DOHH2 (cell line): Measurements from ENCODE around the gene ODF2L.

Experiments used
- CTCF ChIP-seq: fragments of 200-600 bp; sonication (generic); IDR thresholded peaks from one replicate; pipeline ENCODE4 v1.5.1; 2014; ENCODE audit warnings: antibody characterized with exemption, mild to moderate bottlenecking, low read depth, low read length; ENCODE audit not compliant: poor library complexity, severe bottlenecking
- EZH2phosphoT487 ChIP-seq: fragments of 200-600 bp; sonication (generic); IDR thresholded peaks from 2 replicates; pipeline ENCODE4 v1.6.1; 2017; ENCODE audit warnings: borderline replicate concordance, mild to moderate bottlenecking, antibody characterized with exemption, low read length, moderate library complexity, mixed read lengths

GRCh38 chr1:86441997-86442396, 45.9 kb upstream of the ODF2L start:
- TF ChIP-seq CTCF (no peak), EZH2phosphoT487 (no peak)
